Muscle layer of duodenum (tissue), 2 donors: ENCODE data around the gene RNF31.
A peak's percentile ranks its signal among the peaks of the same experiment; 100 is the strongest.
"Not testable (repeated sequence)": the region's sequence is repeated elsewhere in the genome, so short reads cannot be mapped to it uniquely, and the experiment has no call there.

Source experiments
- H3K27ac ChIP-seq: one replicate; pipeline ENCODE4 v1.7.0; 2013; ENCODE audit warnings: mild to moderate bottlenecking, low read length
- H3K27me3 ChIP-seq: one replicate; pipeline ENCODE4 v1.7.0; 2013; ENCODE audit warnings: low read depth, mild to moderate bottlenecking, control low read depth, low read length
- H3K36me3 ChIP-seq, 2 donors: one replicate each; pipeline ENCODE4 v1.7.0; 2013; ENCODE audit warnings: low read length in 2 of 2, control low read depth in 1 of 2, mild to moderate bottlenecking in 1 of 2; ENCODE audit not compliant: insufficient read depth in 2 of 2, control insufficient read depth in 1 of 2
- H3K4me1 ChIP-seq, 2 donors: one replicate each; pipeline ENCODE4 v1.7.0; 2013; ENCODE audit warnings: low read length in 2 of 2, mild to moderate bottlenecking in 2 of 2, control low read depth in 1 of 2, moderate library complexity in 1 of 2; ENCODE audit not compliant: insufficient read depth in 2 of 2, control insufficient read depth in 1 of 2
- H3K4me3 ChIP-seq, 2 donors: one replicate each; pipeline ENCODE4 v1.7.0; 2013; ENCODE audit warnings: low read length in 2 of 2, low read depth in 1 of 2, mild to moderate bottlenecking in 1 of 2
- H3K9me3 ChIP-seq, 2 donors: one replicate each; pipeline ENCODE4 v1.7.0; 2013; ENCODE audit warnings: low read length in 2 of 2, control low read depth in 1 of 2, mild to moderate bottlenecking in 1 of 2; ENCODE audit not compliant: control insufficient read depth in 1 of 2
- donor health status: healthy.

Gene RNF31

DNA sequence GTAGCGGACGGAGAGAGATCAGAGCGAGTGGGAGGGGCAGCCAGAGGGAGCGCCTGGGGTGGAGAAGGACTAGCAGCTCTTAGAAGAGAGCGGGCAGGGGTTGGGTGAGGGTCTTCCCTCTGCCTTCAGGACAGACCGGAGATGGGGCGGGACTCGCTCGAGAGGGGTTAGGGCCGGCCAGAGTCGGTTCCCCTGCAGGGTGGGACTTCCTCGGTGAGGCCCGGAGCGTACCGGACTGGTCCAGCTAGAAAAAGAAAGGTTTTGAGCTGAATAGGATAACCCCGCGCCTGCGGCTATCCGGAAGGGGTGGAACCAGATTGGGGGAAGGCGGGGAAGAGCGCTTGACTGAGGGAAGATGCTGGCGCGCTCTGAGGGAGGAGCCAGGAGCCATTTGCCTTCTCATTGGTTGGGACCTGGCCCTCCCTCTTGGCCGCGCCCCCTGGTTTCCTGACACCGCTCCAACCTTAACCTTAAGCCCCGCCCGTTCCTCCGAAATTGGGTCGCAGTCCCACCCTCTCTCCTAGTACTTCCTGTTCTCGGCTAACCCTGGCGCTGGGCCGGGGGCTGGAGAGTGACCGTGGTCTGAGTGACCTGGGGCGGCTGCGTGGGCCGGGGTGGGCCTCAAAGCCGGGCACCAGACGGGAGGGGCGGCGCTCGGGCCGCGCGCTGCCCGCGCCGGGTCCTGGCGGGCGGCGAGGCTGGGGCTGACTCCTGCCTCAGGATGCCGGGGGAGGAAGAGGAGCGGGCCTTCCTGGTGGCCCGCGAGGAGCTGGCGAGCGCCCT, at the start of gene RNF31:
RNF31 (plus strand) TSS at position 521 of the 783 bp plus-strand sequence; CDS start at position 722, 201 bp downstream.
- Histone ChIP-seq H3K27me3 (no peaks in the 10 kb centered on the region), H3K36me3 (peaks cover 33 to 40% of the 10 kb centered on the region in 2 donors), H3K4me1 (peaks cover 16 to 32% of the 10 kb centered on the region in 2 donors)

DNA sequence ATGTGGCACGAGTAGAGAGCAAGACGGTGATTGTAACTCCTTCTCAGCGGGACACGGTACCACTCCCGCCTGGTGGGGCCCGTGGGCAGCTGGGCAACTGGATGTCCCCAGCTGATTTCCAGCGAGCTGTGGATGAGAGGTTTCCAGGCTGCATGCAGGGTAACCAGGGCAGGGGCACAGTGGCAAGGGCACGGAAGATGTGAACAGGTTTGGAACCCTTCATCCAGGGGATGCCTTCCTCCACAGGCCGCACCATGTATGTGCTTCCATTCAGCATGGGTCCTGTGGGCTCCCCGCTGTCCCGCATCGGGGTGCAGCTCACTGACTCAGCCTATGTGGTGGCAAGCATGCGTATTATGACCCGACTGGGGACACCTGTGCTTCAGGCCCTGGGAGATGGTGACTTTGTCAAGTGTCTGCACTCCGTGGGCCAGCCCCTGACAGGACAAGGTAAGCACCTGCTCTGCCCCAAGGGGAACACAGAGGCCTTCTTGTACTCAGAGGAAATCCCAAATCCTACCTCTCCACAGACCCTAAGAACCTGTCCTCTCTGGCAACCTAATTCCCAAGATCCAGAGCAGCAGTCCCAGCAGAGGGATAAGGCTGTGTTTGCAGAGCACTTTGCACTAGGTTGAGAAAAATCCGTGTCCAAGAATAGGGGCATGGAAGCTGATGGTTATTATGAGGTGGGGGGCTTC, 48.9 kb upstream of the RNF31 start:
- peaks cover 4 to 34% of the 10 kb centered on the region in 2 donors for H3K36me3 ChIP-seq
- peaks cover 6 to 9% of the 10 kb centered on the region in 2 donors for H3K4me1 ChIP-seq
- H3K27ac ChIP-seq, result no peak overlapping the region
- no peaks in the 10 kb centered on the region for H3K27me3 ChIP-seq
- H3K9me3 ChIP-seq, result no peaks in the 10 kb centered on the region
- no peak overlapping the region for H3K4me3 ChIP-seq

More for the DNA sequence above, at the start of gene RNF31:
- Histone ChIP-seq H3K9me3 (no peaks in the 10 kb centered on the region), H3K4me3 (peak within 1 kb of the TSS; percentile 80 to 94), H3K27ac (peak within 1 kb of the TSS; percentile 90)

- no peak overlapping the region for H3K4me3 ChIP-seq
- H3K9me3 ChIP-seq, result no peaks in the 10 kb centered on the region
- H3K27ac ChIP-seq, result no peak overlapping the region
- H3K4me1 ChIP-seq, result peaks cover 3 to 9% of the 10 kb centered on the region in 2 donors
- H3K36me3 ChIP-seq, result peaks cover 10 to 37% of the 10 kb centered on the region in 2 donors
- no peaks in the 10 kb centered on the region for H3K27me3 ChIP-seq
These were observed 48.1 kb upstream of the RNF31 start for GRCh38 chr14:24098927-24099813.

DNA sequence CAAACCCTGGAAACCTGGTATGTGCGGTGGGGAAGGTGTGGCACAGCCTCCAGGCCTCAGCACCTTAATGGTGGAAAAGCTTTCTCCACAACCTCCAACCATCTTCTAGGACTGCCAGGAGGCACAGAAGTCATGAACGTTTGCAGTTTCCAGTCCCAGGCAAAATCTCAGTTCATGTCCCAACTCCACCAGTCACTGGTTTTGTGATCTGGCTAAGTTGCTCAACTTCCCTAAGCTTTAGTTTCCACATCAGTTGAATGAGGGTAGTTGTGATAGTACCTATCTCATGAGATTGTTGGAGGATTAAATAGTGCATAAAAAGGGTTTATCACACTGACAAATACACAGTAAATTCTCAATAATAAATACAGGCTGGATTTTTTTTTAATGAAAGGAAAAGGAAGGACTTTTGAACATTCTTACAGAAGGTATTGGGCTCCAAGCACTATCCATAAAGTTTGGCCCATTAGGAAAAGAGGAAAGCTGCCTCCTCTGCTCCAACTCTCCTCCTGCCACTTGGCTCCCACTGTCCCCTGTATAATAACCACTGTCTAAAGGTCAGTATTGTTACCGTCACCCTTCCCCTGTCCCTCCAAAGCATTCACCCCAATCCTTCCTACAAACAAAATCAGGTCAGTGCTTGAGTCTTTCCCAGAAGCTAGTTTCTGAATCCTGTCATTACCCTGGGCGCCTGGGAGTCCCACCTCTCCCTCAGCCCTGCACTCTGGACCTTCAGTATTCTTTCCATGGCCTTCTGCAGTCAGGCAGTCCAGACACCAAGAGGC, 46.9 kb upstream of the RNF31 start:
- Histone ChIP-seq H3K9me3 (no peaks in the 10 kb centered on the region), H3K4me3 (no peak overlapping the region), H3K4me1 (peaks cover 2% of the 10 kb centered on the region in 2 donors), H3K36me3 (peaks cover 10 to 37% of the 10 kb centered on the region in 2 donors), H3K27ac (no peak overlapping the region), H3K27me3 (no peaks in the 10 kb centered on the region)

DNA sequence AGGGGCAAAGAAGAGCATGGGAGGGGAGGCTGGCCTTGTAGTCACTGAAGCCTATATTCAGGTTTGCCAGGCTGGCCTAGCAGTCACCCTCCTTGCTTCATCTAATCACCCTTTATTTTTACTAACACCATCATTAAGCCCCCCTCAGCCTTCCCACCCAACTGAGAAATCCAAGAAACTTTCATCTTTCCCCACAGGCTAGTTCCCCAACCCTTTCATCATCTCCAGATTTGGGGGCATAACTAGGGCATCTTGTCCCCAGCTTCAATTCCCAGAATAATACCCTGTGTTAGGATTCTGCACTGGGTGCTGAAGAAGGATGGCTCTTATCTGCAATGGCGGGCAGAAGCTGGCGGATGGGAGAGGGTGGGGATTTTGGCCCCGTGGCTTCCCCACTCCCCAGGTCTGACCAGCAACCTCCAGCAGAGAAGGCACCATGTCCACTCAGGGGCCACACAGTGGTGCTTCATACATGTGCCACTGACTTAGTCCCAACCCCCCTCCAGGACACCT, 46.3 kb upstream of the RNF31 start:
- Histone ChIP-seq H3K9me3 (no peaks in the 10 kb centered on the region), H3K4me1 (no peaks in the 10 kb centered on the region), H3K4me3 (no peak overlapping the region), H3K36me3 (peaks cover 10 to 37% of the 10 kb centered on the region in 2 donors), H3K27me3 (no peaks in the 10 kb centered on the region), H3K27ac (no peak overlapping the region)

GRCh38 chr14:24102357-24103048, 44.8 kb upstream of the RNF31 start:
- Histone ChIP-seq H3K4me3 (no peak overlapping the region), H3K36me3 (peaks cover 10 to 37% of the 10 kb centered on the region in 2 donors), H3K27ac (no peak overlapping the region), H3K9me3 (no peaks in the 10 kb centered on the region), H3K27me3 (no peaks in the 10 kb centered on the region), H3K4me1 (no peaks in the 10 kb centered on the region)

GRCh38 chr14:24103451-24103850, 43.8 kb upstream of the RNF31 start:
- H3K27me3 ChIP-seq, result no peaks in the 10 kb centered on the region
- peaks cover 10 to 34% of the 10 kb centered on the region in 2 donors for H3K36me3 ChIP-seq
- no peak overlapping the region for H3K27ac ChIP-seq
- no peaks in the 10 kb centered on the region for H3K9me3 ChIP-seq
- H3K4me1 ChIP-seq, result no peaks in the 10 kb centered on the region
- H3K4me3 ChIP-seq, result no peak overlapping the region

DNA sequence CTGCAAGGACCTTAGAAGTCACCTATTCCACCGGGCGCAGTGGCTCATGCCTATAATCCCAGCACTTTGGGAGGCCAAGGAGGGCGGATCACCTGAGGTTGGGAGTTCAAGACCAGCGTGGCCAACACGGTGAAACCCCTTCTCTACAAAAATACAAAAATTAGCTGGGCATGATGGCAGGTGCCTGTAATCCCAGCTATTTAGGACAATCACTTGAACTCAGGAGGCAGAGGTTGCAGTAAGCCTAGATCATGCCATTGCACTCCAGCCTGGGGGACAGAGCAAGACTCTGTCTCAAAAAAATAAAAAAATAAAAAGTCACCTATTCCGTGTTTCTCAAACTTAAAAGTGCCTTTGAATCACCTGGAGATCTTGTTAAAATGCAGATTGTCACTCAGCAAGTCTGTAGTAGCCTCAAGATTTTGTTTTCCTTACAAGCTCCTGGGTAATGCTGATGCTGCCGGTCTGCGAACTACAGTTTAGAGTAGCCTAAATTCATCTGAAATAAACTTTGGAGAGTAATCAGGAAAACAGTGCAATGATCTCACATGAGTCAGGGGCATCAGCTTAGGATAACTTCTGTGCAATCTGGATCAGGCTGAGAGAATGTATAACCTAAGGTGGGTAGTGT, 41.6 kb upstream of the RNF31 start:
- H3K4me1 ChIP-seq, H3K9me3 ChIP-seq, H3K4me3 ChIP-seq, H3K27ac ChIP-seq, H3K27me3 ChIP-seq: not testable (repeated sequence)
- peaks cover 9 to 22% of the 10 kb centered on the region in 2 donors for H3K36me3 ChIP-seq

- no peaks in the 10 kb centered on the region for H3K27me3 ChIP-seq
- H3K36me3 ChIP-seq, result peaks cover 6 to 15% of the 10 kb centered on the region in 2 donors
- no peak overlapping the region for H3K4me3 ChIP-seq
- H3K4me1 ChIP-seq, result peaks cover 4 to 7% of the 10 kb centered on the region in 2 donors
- H3K27ac ChIP-seq, result no peak overlapping the region
- H3K9me3 ChIP-seq, result no peaks in the 10 kb centered on the region
These were observed 40.5 kb upstream of the RNF31 start for GRCh38 chr14:24106672-24107271.
